GM18868 (cell line): ENCODE data around the gene FAM3C.
A peak's percentile ranks its signal among the peaks of the same experiment; 100 is the strongest.

Experiments used
- ATAC-seq: cut with Tn5 transposase; IDR thresholded peaks from one replicate; pipeline ENCODE4 v1.9.1; 2021; ENCODE audit warnings: mild to moderate bottlenecking, moderate library complexity; ENCODE audit not compliant: unreplicated experiment

Gene FAM3C

GRCh38 chr7:121383235-121383910 lies 12.7 kb downstream of the FAM3C start:
- ATAC-seq: no peak

GRCh38 chr7:121382473-121382872 lies 13.6 kb downstream of the FAM3C start:
- no peak for ATAC-seq

- no peak for ATAC-seq
Observed at GRCh38 chr7:121379930-121380329, 16.2 kb downstream of the FAM3C start.

GRCh38 chr7:121376979-121377378 lies 19.1 kb downstream of the FAM3C start:
- no peak for ATAC-seq

- no peak for ATAC-seq
Observed at GRCh38 chr7:121373177-121373576, 22.9 kb downstream of the FAM3C start.

- peak; percentile 86 for ATAC-seq
Observed at GRCh38 chr7:121372376-121373010, 23.6 kb downstream of the FAM3C start.

- ATAC-seq: no peak
Observed at GRCh38 chr7:121371883-121372282, 24.2 kb downstream of the FAM3C start.

- ATAC-seq: no peak
Observed at GRCh38 chr7:121371367-121371766, 24.7 kb downstream of the FAM3C start.

GRCh38 chr7:121369462-121369861 lies 26.6 kb downstream of the FAM3C start:
- ATAC-seq: peak; percentile 45

GRCh38 chr7:121366852-121367431 lies 29.2 kb downstream of the FAM3C start:
- no peak for ATAC-seq

GRCh38 chr7:121360564-121360963 lies 35.5 kb downstream of the FAM3C start:
- no peak for ATAC-seq

- ATAC-seq: no peak
Observed at GRCh38 chr7:121355574-121355973, 40.5 kb downstream of the FAM3C start.

GRCh38 chr7:121352323-121352722 lies 43.8 kb downstream of the FAM3C start:
- peak; percentile 84 for ATAC-seq

- ATAC-seq: peak; percentile 25
Observed at GRCh38 chr7:121351682-121352081, 44.4 kb downstream of the FAM3C start.

GRCh38 chr7:121344497-121344896 lies 51.6 kb downstream of the FAM3C start:
- no peak for ATAC-seq

GRCh38 chr7:121344093-121344492 lies 52.0 kb downstream of the FAM3C start:
- ATAC-seq: no peak

- ATAC-seq: no peak
Observed at GRCh38 chr7:121343302-121343701, 52.8 kb downstream of the FAM3C start.

- ATAC-seq: no peak
Observed at GRCh38 chr7:121342631-121343030, 53.5 kb downstream of the FAM3C start.

GRCh38 chr7:121341933-121342332 lies 54.2 kb downstream of the FAM3C start:
- ATAC-seq: no peak

- no peak for ATAC-seq
Observed at GRCh38 chr7:121339082-121339481, 57.0 kb downstream of the FAM3C start.

GRCh38 chr7:121337398-121337797 lies 58.7 kb downstream of the FAM3C start:
- ATAC-seq: peak; percentile 76

GRCh38 chr7:121336579-121336978 lies 59.5 kb downstream of the FAM3C start:
- ATAC-seq: no peak
